ENCODE results near the gene IQGAP2. TPM values are rescaled to one million over a fixed set of nuclear protein-coding genes. Genes with fewer than 3 reads are reported as not detected.

Gene IQGAP2
- total RNA-seq, 4 donors from 2014 or later, result 3.5 to 18.5 (median 13.7) TPM

- intact Hi-C loops (cut with DNase I; ENCODE audit: low total_unique reads), result no loop called here
- 93 to 95% methylated on average over 4 of the region's 4 CpGs for WGBS, 2 donors
- no peak for TF ChIP-seq POLR2A (IDR thresholded peaks at IDR 0.05)
- TF ChIP-seq, protein P1, sequence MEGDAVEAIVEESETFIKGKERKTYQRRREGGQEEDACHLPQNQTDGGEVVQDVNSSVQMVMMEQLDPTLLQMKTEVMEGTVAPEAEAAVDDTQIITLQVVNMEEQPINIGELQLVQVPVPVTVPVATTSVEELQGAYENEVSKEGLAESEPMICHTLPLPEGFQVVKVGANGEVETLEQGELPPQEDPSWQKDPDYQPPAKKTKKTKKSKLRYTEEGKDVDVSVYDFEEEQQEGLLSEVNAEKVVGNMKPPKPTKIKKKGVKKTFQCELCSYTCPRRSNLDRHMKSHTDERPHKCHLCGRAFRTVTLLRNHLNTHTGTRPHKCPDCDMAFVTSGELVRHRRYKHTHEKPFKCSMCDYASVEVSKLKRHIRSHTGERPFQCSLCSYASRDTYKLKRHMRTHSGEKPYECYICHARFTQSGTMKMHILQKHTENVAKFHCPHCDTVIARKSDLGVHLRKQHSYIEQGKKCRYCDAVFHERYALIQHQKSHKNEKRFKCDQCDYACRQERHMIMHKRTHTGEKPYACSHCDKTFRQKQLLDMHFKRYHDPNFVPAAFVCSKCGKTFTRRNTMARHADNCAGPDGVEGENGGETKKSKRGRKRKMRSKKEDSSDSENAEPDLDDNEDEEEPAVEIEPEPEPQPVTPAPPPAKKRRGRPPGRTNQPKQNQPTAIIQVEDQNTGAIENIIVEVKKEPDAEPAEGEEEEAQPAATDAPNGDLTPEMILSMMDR (IDR thresholded peaks at IDR 0.05), result no peak
- no peak for DNase-seq (ENCODE audit: low spot score in 2 of 2)
- no peak overlapping the region for H3K4me3 ChIP-seq (ENCODE audit: low read depth, poor library complexity, severe bottlenecking)
These were observed 91.1 kb downstream of the IQGAP2 start for GRCh38 chr5:76494201-76494600.

DNA sequence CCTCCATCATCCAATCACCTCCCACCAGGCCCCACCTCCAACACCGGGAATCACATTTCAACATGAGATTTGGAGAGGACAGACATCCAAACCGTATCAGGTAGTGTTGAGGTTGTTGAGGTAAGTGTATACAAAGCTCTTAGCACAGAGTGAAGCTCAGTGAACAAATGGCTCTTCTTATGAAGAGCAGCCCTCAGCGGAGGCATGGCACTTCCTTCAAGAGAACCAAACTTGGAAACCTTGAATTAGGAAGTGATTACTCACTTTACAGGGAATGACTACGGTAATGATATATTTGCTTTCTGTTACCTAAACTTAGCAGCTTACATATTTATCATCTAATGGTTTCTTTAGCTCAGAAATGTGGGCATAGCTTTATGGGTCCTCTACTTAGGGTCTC, 92.8 kb downstream of the IQGAP2 start:
- intact Hi-C loops (cut with DNase I; ENCODE audit: low total_unique reads), result no loop called here
- 88 to 93% methylated on average over 4 of the region's 4 CpGs for WGBS, 2 donors
- DNase-seq (ENCODE audit: low spot score in 2 of 2), result no peak
- TF ChIP-seq, protein P1 (IDR thresholded peaks at IDR 0.05), result no peak
- no peak for TF ChIP-seq POLR2A (IDR thresholded peaks at IDR 0.05)
- H3K4me3 ChIP-seq (ENCODE audit: low read depth, poor library complexity, severe bottlenecking), result no peak overlapping the region

GRCh38 chr5:76497065-76497460, 94.0 kb downstream of the IQGAP2 start:
- DNase-seq (ENCODE audit: low spot score in 2 of 2), result peak in 1 of 2 donors; percentile 40
- WGBS, 2 donors, result 62 to 65% methylated on average over 4 of the region's 4 CpGs
- H3K4me3 ChIP-seq (ENCODE audit: low read depth, poor library complexity, severe bottlenecking), result no peak overlapping the region
- intact Hi-C loops (cut with DNase I; ENCODE audit: low total_unique reads), result no loop called here
- TF ChIP-seq, protein P1 (IDR thresholded peaks at IDR 0.05), result no peak
- no peak for TF ChIP-seq POLR2A (IDR thresholded peaks at IDR 0.05)

DNA sequence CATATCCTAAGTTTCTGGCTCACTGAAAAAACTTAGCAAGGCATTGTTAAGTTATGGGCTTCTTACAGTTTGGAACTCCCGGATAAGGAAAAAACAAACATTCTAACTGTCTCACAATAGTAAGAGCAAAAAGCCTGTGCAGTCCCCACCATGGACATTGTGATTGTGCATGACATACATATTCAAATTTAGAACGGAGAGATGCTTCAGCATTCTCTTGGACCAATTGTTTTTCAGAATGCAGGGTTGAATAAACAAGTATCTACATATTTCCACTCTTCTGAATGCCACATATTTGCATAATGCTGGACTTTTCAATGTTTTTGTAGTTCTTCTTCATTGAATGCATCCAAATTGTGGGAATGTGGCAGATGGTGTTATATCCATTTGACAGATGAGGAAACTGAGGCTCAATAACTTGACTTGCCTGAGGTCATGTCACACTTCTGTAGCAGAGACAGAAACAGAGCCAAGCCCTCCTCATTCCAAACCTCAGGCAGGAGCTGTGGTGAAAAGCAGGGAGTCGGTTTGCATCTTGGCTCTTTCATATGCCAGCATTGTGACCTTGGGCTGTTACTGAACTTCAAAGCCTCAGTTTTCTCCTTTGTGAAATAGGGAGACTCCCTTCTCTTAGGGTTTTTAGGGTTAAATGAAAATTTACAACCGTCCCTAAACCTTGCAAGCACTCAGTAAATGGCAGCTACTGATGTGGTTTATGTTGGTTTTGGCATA, 95.1 kb downstream of the IQGAP2 start:
- intact Hi-C loops (cut with DNase I; ENCODE audit: low total_unique reads), result no loop called here
- TF ChIP-seq POLR2A (IDR thresholded peaks at IDR 0.05), result no peak
- TF ChIP-seq, protein P1 (IDR thresholded peaks at IDR 0.05), result no peak
- no peak overlapping the region for H3K4me3 ChIP-seq (ENCODE audit: low read depth, poor library complexity, severe bottlenecking)
- DNase-seq (ENCODE audit: low spot score in 2 of 2), result peak in 1 of 2 donors; percentile 2
- 54 to 59% methylated on average over 4 of the region's 4 CpGs for WGBS, 2 donors

GRCh38 chr5:76499507-76500161, 96.5 kb downstream of the IQGAP2 start:
- 87 to 89% methylated on average over 2 of the region's 2 CpGs for WGBS, 2 donors
- TF ChIP-seq, protein P1 (IDR thresholded peaks at IDR 0.05), result no peak
- TF ChIP-seq POLR2A (IDR thresholded peaks at IDR 0.05), result no peak
- peak in 1 of 2 donors; percentile 12 for DNase-seq (ENCODE audit: low spot score in 2 of 2)
- intact Hi-C loops (cut with DNase I; ENCODE audit: low total_unique reads), result no loop called here
- no peak overlapping the region for H3K4me3 ChIP-seq (ENCODE audit: low read depth, poor library complexity, severe bottlenecking)
